HG02973 (cell line): ENCODE data around the gene FGR.
"Not testable (repeated sequence)": the region's sequence is repeated elsewhere in the genome, so short reads cannot be mapped to it uniquely, and the experiment has no call there.

Source experiments
- ATAC-seq: cut with Tn5 transposase; IDR thresholded peaks from one replicate; pipeline ENCODE4 v1.9.1; 2021; ENCODE audit warnings: moderate library complexity; ENCODE audit not compliant: unreplicated experiment

FGR gene

GRCh38 chr1:27638047-27638734, 3.2 kb upstream of the FGR start:
- ATAC-seq: no peak

GRCh38 chr1:27635396-27636142, 584 bp upstream of the FGR start:
- no peak for ATAC-seq

GRCh38 chr1:27634177-27634984, 604 bp downstream of the FGR start:
- ATAC-seq: no peak

- ATAC-seq: no peak
These were observed 1.3 kb downstream of the FGR start for GRCh38 chr1:27633640-27634176.

GRCh38 chr1:27633298-27633610, 1.7 kb downstream of the FGR start:
- peak; percentile 1 for ATAC-seq

- ATAC-seq: peak; percentile 25
These were observed 2.3 kb downstream of the FGR start for GRCh38 chr1:27632387-27633297.

- no peak for ATAC-seq
These were observed 4.0 kb downstream of the FGR start for GRCh38 chr1:27630859-27631491.

- ATAC-seq: no peak
These were observed 6.3 kb downstream of the FGR start for GRCh38 chr1:27628712-27629111.

GRCh38 chr1:27627733-27628132, 7.3 kb downstream of the FGR start:
- ATAC-seq: not testable (repeated sequence)

GRCh38 chr1:27627061-27627460, 7.9 kb downstream of the FGR start:
- no peak for ATAC-seq

GRCh38 chr1:27626031-27626935, 8.7 kb downstream of the FGR start:
- ATAC-seq: no peak

GRCh38 chr1:27624467-27625178, 10.4 kb downstream of the FGR start:
- peak; percentile 17 for ATAC-seq

GRCh38 chr1:27623327-27624212, 11.4 kb downstream of the FGR start:
- no peak for ATAC-seq

GRCh38 chr1:27622828-27623227, 12.2 kb downstream of the FGR start:
- ATAC-seq: no peak

- ATAC-seq: no peak
These were observed 13.7 kb downstream of the FGR start for GRCh38 chr1:27621051-27621920.

GRCh38 chr1:27619782-27620438, 15.1 kb downstream of the FGR start:
- not testable (repeated sequence) for ATAC-seq
